ENCODE measurements around the gene SSUH2.
"Not testable (repeated sequence)": the region's sequence is repeated elsewhere in the genome, so short reads cannot be mapped to it uniquely, and the experiment has no call there.

Gene SSUH2

GRCh38 chr3:8644748-8645390 lies at the start of gene SSUH2:
TSS of gene SSUH2 (minus strand) at chr3:8644798. CDS start at chr3:8644758, 40 bp downstream.
- Mint-ChIP-seq H3K4me3 (no peak within 1 kb of the TSS), H3K36me3 (no peaks in the 10 kb centered on the region), H3K9me3 (peaks cover 2% of the 10 kb centered on the region), H3K27ac (no peak within 1 kb of the TSS), H3K4me1 (no peaks in the 10 kb centered on the region), H3K27me3 (peaks cover 16% of the 10 kb centered on the region)
- DNase-seq (ENCODE audit: low spot score in 2 of 2) (no peak), ATAC-seq (ENCODE audit: low read depth) (no peak)

- H3K9me3 Mint-ChIP-seq; H3K4me3 Mint-ChIP-seq; H3K27me3 Mint-ChIP-seq; H3K4me1 Mint-ChIP-seq; ATAC-seq (ENCODE audit: low read depth); H3K27ac Mint-ChIP-seq; H3K36me3 Mint-ChIP-seq; DNase-seq (ENCODE audit: low spot score in 2 of 2): not testable (repeated sequence)
Measured at GRCh38 chr3:8691295-8691694, 46.7 kb upstream of the SSUH2 start.

GRCh38 chr3:8684992-8685391 lies 40.4 kb upstream of the SSUH2 start:
- not testable (repeated sequence) for H3K4me3 Mint-ChIP-seq; H3K4me1 Mint-ChIP-seq; ATAC-seq (ENCODE audit: low read depth); H3K9me3 Mint-ChIP-seq; H3K27ac Mint-ChIP-seq; H3K36me3 Mint-ChIP-seq; DNase-seq (ENCODE audit: low spot score in 2 of 2)
- peaks cover 15% of the 10 kb centered on the region for H3K27me3 Mint-ChIP-seq

- not testable (repeated sequence) for H3K27ac Mint-ChIP-seq; H3K9me3 Mint-ChIP-seq; H3K4me1 Mint-ChIP-seq; ATAC-seq (ENCODE audit: low read depth); H3K27me3 Mint-ChIP-seq; DNase-seq (ENCODE audit: low spot score in 2 of 2); H3K4me3 Mint-ChIP-seq; H3K36me3 Mint-ChIP-seq
Measured at GRCh38 chr3:8682850-8683574, 38.4 kb upstream of the SSUH2 start.

- not testable (repeated sequence) for H3K36me3 Mint-ChIP-seq; ATAC-seq (ENCODE audit: low read depth); DNase-seq (ENCODE audit: low spot score in 2 of 2); H3K27me3 Mint-ChIP-seq; H3K27ac Mint-ChIP-seq; H3K4me3 Mint-ChIP-seq; H3K9me3 Mint-ChIP-seq; H3K4me1 Mint-ChIP-seq
Measured at GRCh38 chr3:8681881-8682538, 37.4 kb upstream of the SSUH2 start.

GRCh38 chr3:8681349-8681748 lies 36.8 kb upstream of the SSUH2 start:
- H3K27ac Mint-ChIP-seq = no peak overlapping the region
- ATAC-seq (ENCODE audit: low read depth) (no peak), DNase-seq (ENCODE audit: low spot score in 2 of 2) (no peak)
- no peaks in the 10 kb centered on the region for H3K9me3 Mint-ChIP-seq
- H3K4me1 Mint-ChIP-seq = peaks cover 5% of the 10 kb centered on the region
- no peak overlapping the region for H3K4me3 Mint-ChIP-seq
- H3K36me3 Mint-ChIP-seq = no peaks in the 10 kb centered on the region
- H3K27me3 Mint-ChIP-seq = peaks cover 10% of the 10 kb centered on the region

- not testable (repeated sequence) for H3K27ac Mint-ChIP-seq; ATAC-seq (ENCODE audit: low read depth); H3K27me3 Mint-ChIP-seq; H3K4me1 Mint-ChIP-seq; H3K36me3 Mint-ChIP-seq; DNase-seq (ENCODE audit: low spot score in 2 of 2); H3K9me3 Mint-ChIP-seq; H3K4me3 Mint-ChIP-seq
Measured at GRCh38 chr3:8679817-8680553, 35.4 kb upstream of the SSUH2 start.

GRCh38 chr3:8678751-8679150 lies 34.2 kb upstream of the SSUH2 start:
- Mint-ChIP-seq H3K36me3 (no peaks in the 10 kb centered on the region), H3K4me3 (no peak overlapping the region), H3K9me3 (no peaks in the 10 kb centered on the region), H3K27me3 (peaks cover 8% of the 10 kb centered on the region), H3K27ac (no peak overlapping the region), H3K4me1 (peaks cover 5% of the 10 kb centered on the region)
- ATAC-seq (ENCODE audit: low read depth) (no peak), DNase-seq (ENCODE audit: low spot score in 2 of 2) (no peak)

- not testable (repeated sequence) for DNase-seq (ENCODE audit: low spot score in 2 of 2); H3K27me3 Mint-ChIP-seq; H3K27ac Mint-ChIP-seq; H3K9me3 Mint-ChIP-seq; H3K4me3 Mint-ChIP-seq; H3K36me3 Mint-ChIP-seq; ATAC-seq (ENCODE audit: low read depth); H3K4me1 Mint-ChIP-seq
Measured at GRCh38 chr3:8677258-8677657, 32.7 kb upstream of the SSUH2 start.

- not testable (repeated sequence) for ATAC-seq (ENCODE audit: low read depth); H3K4me1 Mint-ChIP-seq; H3K27me3 Mint-ChIP-seq; H3K36me3 Mint-ChIP-seq; H3K27ac Mint-ChIP-seq; H3K9me3 Mint-ChIP-seq; H3K4me3 Mint-ChIP-seq; DNase-seq (ENCODE audit: low spot score in 2 of 2)
Measured at GRCh38 chr3:8675591-8675990, 31.0 kb upstream of the SSUH2 start.

- no peak for DNase-seq (ENCODE audit: low spot score in 2 of 2)
- Mint-ChIP-seq H3K27ac (no peak overlapping the region), H3K4me1 (no peaks in the 10 kb centered on the region), H3K36me3 (no peaks in the 10 kb centered on the region), H3K27me3 (no peaks in the 10 kb centered on the region), H3K4me3 (no peak overlapping the region), H3K9me3 (peaks cover 2% of the 10 kb centered on the region)
- ATAC-seq (ENCODE audit: low read depth) = no peak
Measured at GRCh38 chr3:8673083-8673737, 28.6 kb upstream of the SSUH2 start.

GRCh38 chr3:8669019-8669418 lies 24.4 kb upstream of the SSUH2 start:
- Mint-ChIP-seq H3K36me3 (no peaks in the 10 kb centered on the region), H3K27ac (no peak overlapping the region), H3K9me3 (peaks cover 2% of the 10 kb centered on the region), H3K4me1 (no peaks in the 10 kb centered on the region), H3K27me3 (no peaks in the 10 kb centered on the region), H3K4me3 (no peak overlapping the region)
- ATAC-seq (ENCODE audit: low read depth) = no peak
- no peak for DNase-seq (ENCODE audit: low spot score in 2 of 2)

- DNase-seq (ENCODE audit: low spot score in 2 of 2) (no peak), ATAC-seq (ENCODE audit: low read depth) (no peak)
- no peak overlapping the region for H3K27ac Mint-ChIP-seq
- H3K36me3 Mint-ChIP-seq = no peaks in the 10 kb centered on the region
- H3K27me3 Mint-ChIP-seq = no peaks in the 10 kb centered on the region
- H3K4me3 Mint-ChIP-seq = no peak overlapping the region
- H3K9me3 Mint-ChIP-seq = peaks cover 2% of the 10 kb centered on the region
- H3K4me1 Mint-ChIP-seq = no peaks in the 10 kb centered on the region
Measured at GRCh38 chr3:8668216-8668615, 23.6 kb upstream of the SSUH2 start.
